ENCODE data around the gene HSP90AA1. TPM values are rescaled to one million over a fixed set of nuclear protein-coding genes. Genes with fewer than 3 reads are reported as not detected.

The HSP90AA1 gene
- total and polyA plus RNA-seq, 9 donors, result 197 to 502 (median 299) TPM

GRCh38 chr14:102049258-102050025 is 37.4 kb downstream of the HSP90AA1 start:
- TF ChIP-seq POLR2A (IDR thresholded peaks at IDR 0.05), result no peak
- TF ChIP-seq EP300 (IDR thresholded peaks at IDR 0.05), result no peak
- TF ChIP-seq CTCF (IDR thresholded peaks at IDR 0.05), result no peak
- peak in 2 of 5 donors; percentile 31 to 48 for DNase-seq
- WGBS, 3 donors, result 42 to 65% (median 43%) methylated on average over 22 to 25 of the region's 25 CpGs
- intact Hi-C loops (cut with DNase I), result no loop called here
- H3K27ac ChIP-seq, result no peak overlapping the region
- H3K36me3 ChIP-seq, result no peaks in the 10 kb centered on the region
- no peaks in the 10 kb centered on the region for H3K9me3 ChIP-seq
- no peak overlapping the region for H3K4me3 ChIP-seq
- H3K4me1 ChIP-seq (ENCODE audit: insufficient read depth), result no peaks in the 10 kb centered on the region
- H3K27me3 ChIP-seq, result no peaks in the 10 kb centered on the region

GRCh38 chr14:102047808-102048540 is 38.9 kb downstream of the HSP90AA1 start:
- no peak for TF ChIP-seq CTCF (IDR thresholded peaks at IDR 0.05)
- TF ChIP-seq EP300 (IDR thresholded peaks at IDR 0.05), result no peak
- TF ChIP-seq POLR2A (IDR thresholded peaks at IDR 0.05), result no peak
- 85 to 89% (median 86%) methylated on average over 33 of the region's 33 CpGs for WGBS, 3 donors
- H3K27ac ChIP-seq, result no peak overlapping the region
- H3K4me3 ChIP-seq, result no peak overlapping the region
- intact Hi-C loops (cut with DNase I), result no loop called here
- H3K4me1 ChIP-seq (ENCODE audit: insufficient read depth), result no peaks in the 10 kb centered on the region
- no peaks in the 10 kb centered on the region for H3K27me3 ChIP-seq
- no peak for DNase-seq
- H3K9me3 ChIP-seq, result no peaks in the 10 kb centered on the region
- no peaks in the 10 kb centered on the region for H3K36me3 ChIP-seq

GRCh38 chr14:102046337-102047278 is 40.2 kb downstream of the HSP90AA1 start:
- DNase-seq, result peak; percentile 62 to 83 (median 71)
- Histone ChIP-seq H3K27me3 (no peaks in the 10 kb centered on the region), H3K4me1 (ENCODE audit: insufficient read depth) (no peaks in the 10 kb centered on the region), H3K4me3 (no peak overlapping the region), H3K9me3 (no peaks in the 10 kb centered on the region), H3K36me3 (no peaks in the 10 kb centered on the region), H3K27ac (no peak overlapping the region)
- intact Hi-C loops (cut with DNase I), result no loop called here
- TF ChIP-seq CTCF (IDR thresholded peaks at IDR 0.05) (peak in 1 of 3 donors; percentile 19), EP300 (IDR thresholded peaks at IDR 0.05) (no peak), POLR2A (IDR thresholded peaks at IDR 0.05) (no peak)
- 54 to 59% (median 56%) methylated on average over 23 of the region's 23 CpGs for WGBS, 3 donors

- Histone ChIP-seq H3K9me3 (no peaks in the 10 kb centered on the region), H3K27me3 (no peaks in the 10 kb centered on the region), H3K36me3 (no peaks in the 10 kb centered on the region), H3K27ac (no peak overlapping the region), H3K4me3 (no peak overlapping the region), H3K4me1 (ENCODE audit: insufficient read depth) (no peaks in the 10 kb centered on the region)
- intact Hi-C loops (cut with DNase I), result no loop called here
- 73 to 89% (median 83%) methylated on average over 13 of the region's 13 CpGs for WGBS, 3 donors
- no peak for DNase-seq
- TF ChIP-seq EP300 (IDR thresholded peaks at IDR 0.05) (no peak), CTCF (IDR thresholded peaks at IDR 0.05) (no peak), POLR2A (IDR thresholded peaks at IDR 0.05) (no peak)
Measured at GRCh38 chr14:102044566-102044965, 42.3 kb downstream of the HSP90AA1 start.
